IMR-90 (cell line): ENCODE results near the gene INPP5F. TPM values are rescaled to one million over a fixed set of nuclear protein-coding genes. Genes with fewer than 3 reads are reported as not detected.
A peak's percentile ranks its signal among the peaks of the same experiment; 100 is the strongest.

Experiments used
- ATAC-seq: fragments of 200-7000 bp; cut with Tn5 transposase; 2 replicates; pipeline ENCODE4 v1.9.1; 2020; ENCODE audit warnings: low read depth, mild to moderate bottlenecking, moderate library complexity
- BruUV-seq: library from RNA; stranded (reverse); fragments of 400-500 nt; replicated peaks from 2 replicates; lab custom pipeline; 2021; lab: Mats Ljungman, UMichigan
- CTCF ChIA-PET: fragments of 300-600 bp; formaldehyde crosslinking; extraction: SDS; loops from one replicate; lab custom pipeline; 2021; ENCODE audit warnings: antibody characterized with exemption; lab: Yijun Ruan, JAX
- POLR2A ChIA-PET: fragments of 300-600 bp; sonication (Branson Sonifier 250); formaldehyde crosslinking; loops from one replicate; lab custom pipeline; 2022; ENCODE audit warnings: antibody characterized with exemption; ENCODE audit not compliant: unreplicated experiment; lab: Charles Lee
- DNase-seq: peaks from one replicate; pipeline ENCODE4 v3.0.0; 2013
- H2AFZ ChIP-seq: replicated peaks from 2 replicates; pipeline ENCODE3; 2013; ENCODE audit warnings: low read length, mild to moderate bottlenecking; ENCODE audit not compliant: poor library complexity
- H2AK5ac ChIP-seq: 2 replicates; pipeline ENCODE4 v1.6.1; 2013; ENCODE audit warnings: low read depth, low read length, inconsistent platforms
- H2AK9ac ChIP-seq: replicated peaks from 2 replicates; pipeline ENCODE3; 2013; ENCODE audit warnings: mild to moderate bottlenecking, low read depth, low read length, moderate library complexity; ENCODE audit not compliant: poor library complexity
- H2BK120ac ChIP-seq: 2 replicates; pipeline ENCODE4 v1.6.1; 2013; ENCODE audit warnings: low read depth, low read length, inconsistent platforms
- H2BK15ac ChIP-seq: 3 replicates; pipeline ENCODE4 v1.6.1; 2013; ENCODE audit warnings: low read depth, low read length, inconsistent platforms
- H2BK20ac ChIP-seq: 2 replicates; pipeline ENCODE4 v1.6.1; 2013; ENCODE audit warnings: low read depth, mild to moderate bottlenecking, inconsistent platforms, low read length, moderate library complexity
- H2BK5ac ChIP-seq: 2 replicates; pipeline ENCODE4 v1.6.1; 2013; ENCODE audit warnings: mild to moderate bottlenecking, low read depth, low read length, inconsistent platforms; ENCODE audit not compliant: poor library complexity, severe bottlenecking
- H3K14ac ChIP-seq: replicated peaks from 2 replicates; pipeline ENCODE4 v1.6.1; 2013; ENCODE audit warnings: low read depth, low read length, inconsistent platforms
- H3K18ac ChIP-seq: 2 replicates; pipeline ENCODE4 v1.6.1; 2013; ENCODE audit warnings: low read depth, low read length, control low read depth
- H3K23ac ChIP-seq: 2 replicates; pipeline ENCODE4 v1.6.1; 2013; ENCODE audit warnings: low read depth, low read length, inconsistent platforms
- H3K27ac ChIP-seq: 2 replicates; pipeline ENCODE4 v1.5.1; 2013; ENCODE audit warnings: mild to moderate bottlenecking, control low read depth, low read length; ENCODE audit not compliant: insufficient read depth
- H3K27me3 ChIP-seq: 2 replicates; pipeline ENCODE4 v1.6.1; 2013; ENCODE audit warnings: low read length; ENCODE audit not compliant: control insufficient read depth, insufficient read depth
- H3K36me3 ChIP-seq: 2 replicates; pipeline ENCODE4 v1.6.1; 2013; ENCODE audit warnings: low read length, mixed read lengths; ENCODE audit not compliant: control insufficient read depth, insufficient read depth
- H3K4ac ChIP-seq: 2 replicates; pipeline ENCODE4 v1.6.1; 2013; ENCODE audit warnings: low read depth, low read length, inconsistent platforms
- H3K4me1 ChIP-seq: 2 replicates; pipeline ENCODE4 v1.6.1; 2013; ENCODE audit warnings: low read length, mixed read lengths; ENCODE audit not compliant: control insufficient read depth, insufficient read depth
- H3K4me2 ChIP-seq: 2 replicates; pipeline ENCODE4 v1.6.1; 2013; ENCODE audit warnings: low read depth, mild to moderate bottlenecking, control low read depth, low read length, moderate library complexity
- H3K4me3 ChIP-seq: 2 replicates; pipeline ENCODE4 v1.5.1; 2013; ENCODE audit warnings: low read depth, mild to moderate bottlenecking, control low read depth, low read length, moderate library complexity; ENCODE audit not compliant: insufficient read depth
- H3K56ac ChIP-seq: 2 replicates; pipeline ENCODE4 v1.6.1; 2013; ENCODE audit warnings: low read length, inconsistent platforms; ENCODE audit not compliant: insufficient read depth; ENCODE audit errors: extremely low read depth
- H3K79me1 ChIP-seq, 2 experiments: 2 replicates each; pipeline ENCODE4 v1.6.1; 2013; ENCODE audit warnings: low read length in 2 of 2, inconsistent platforms in 1 of 2, low read depth in 1 of 2
- H3K9ac ChIP-seq: 2 replicates; pipeline ENCODE4 v1.6.1; 2013; ENCODE audit warnings: low read depth, low read length, control low read depth
- H3K9me1 ChIP-seq: 2 replicates; pipeline ENCODE4 v1.6.1; 2013; ENCODE audit warnings: low read length, inconsistent platforms; ENCODE audit not compliant: insufficient read depth
- H3K9me3 ChIP-seq: 2 replicates; pipeline ENCODE4 v1.6.1; 2013; ENCODE audit warnings: low read length; ENCODE audit not compliant: control insufficient read depth, insufficient read depth
- H4K20me1 ChIP-seq: 2 replicates; pipeline ENCODE4 v1.6.1; 2013; ENCODE audit warnings: low read length, inconsistent platforms; ENCODE audit not compliant: insufficient read depth
- H4K5ac ChIP-seq: 2 replicates; pipeline ENCODE4 v1.6.1; 2013; ENCODE audit warnings: mild to moderate bottlenecking, low read depth, low read length, control low read depth
- H4K8ac ChIP-seq, 2 experiments: 2 replicates each; pipeline ENCODE4 v1.6.1; 2013; ENCODE audit warnings: low read depth in 2 of 2, low read length in 2 of 2, control low read depth in 1 of 2, inconsistent platforms in 1 of 2
- H4K91ac ChIP-seq: 2 replicates; pipeline ENCODE4 v1.6.1; 2013; ENCODE audit warnings: low read depth, low read length, inconsistent platforms; ENCODE audit not compliant: insufficient read depth
- BHLHE40 ChIP-seq: fragments of 150-350 bp; IDR thresholded peaks from 2 replicates; pipeline ENCODE4 v1.6.1; 2016; ENCODE audit warnings: mild to moderate bottlenecking, low read depth, low read length
- CEBPB ChIP-seq: IDR thresholded peaks from 2 replicates; pipeline ENCODE4 v1.6.1; 2012; ENCODE audit warnings: low read depth, low read length, improper control_type of control experiment
- FOS ChIP-seq: fragments of 150-350 bp; IDR thresholded peaks from 2 replicates; pipeline ENCODE4 v1.6.1; 2016; ENCODE audit warnings: low read depth, low read length
- POLR2A ChIP-seq: IDR thresholded peaks from 2 replicates; pipeline ENCODE4 v1.6.1; 2012; ENCODE audit warnings: mild to moderate bottlenecking, low read depth, low read length
- RAD21 ChIP-seq: IDR thresholded peaks from 2 replicates; pipeline ENCODE4 v1.6.1; 2012; ENCODE audit warnings: low read length, improper control_type of control experiment
- SMC3 ChIP-seq: fragments of 150-350 bp; IDR thresholded peaks from 2 replicates; pipeline ENCODE4 v1.6.1; 2016; ENCODE audit warnings: low read depth, mild to moderate bottlenecking, antibody characterized with exemption, low read length, moderate library complexity
- WGBS, 2 experiments: methylation state at CpG; one replicate each; pipeline versions ENCODE4 v1.1.5 to v1.1.7; 2013; ENCODE audit warnings: missing lambda C conversion rate in 2 of 2; ENCODE audit not compliant: insufficient read length in 1 of 2; ENCODE audit errors: extremely low coverage in 2 of 2; 5-methylcytosine and 5-hydroxymethylcytosine counted together
- dilution Hi-C: fragments of 300-500 bp; cut with HindIII; formaldehyde crosslinking; loops from one replicate; pipeline ENCODE4 v1.14.3; 2018; ENCODE audit warnings: low sequenced_read_pairs; ENCODE audit not compliant: unreplicated experiment
- in situ Hi-C: fragments of 300-500 bp; cut with MboI; formaldehyde crosslinking; loops from 3 replicates; pipeline ENCODE4 v1.14.3; 2019; ENCODE audit warnings: low sequenced_read_pairs, inconsistent platforms, mixed read lengths
- intact Hi-C: fragments of 100-400 bp; cut with micrococcal nuclease; formaldehyde crosslinking; loops from 2 replicates; pipeline ENCODE4 v1.10.0; 2022
- polyA plus RNA-seq, 3 experiments: library from polyadenylated mRNA; depleted of rRNA; stranded (reverse); fragments of >200 nt; gene quantifications; 2 replicates each; pipeline ENCODE4 v1.2.3, GENCODE V29; 2012; ENCODE audit warnings: low replicate concordance in 1 of 3
- total RNA-seq: library from RNA; depleted of rRNA; stranded (reverse); fragments of >200 nt; gene quantifications from 2 replicates; pipeline ENCODE4 v1.2.3, GENCODE V29; 2012
- TF ChIP-seq, protein P1 (sequence below): fragments of 150-350 bp; IDR thresholded peaks from 2 replicates; pipeline ENCODE4 v1.6.1; 2016; ENCODE audit warnings: low read depth, mild to moderate bottlenecking, low read length, moderate library complexity, borderline replicate concordance

The INPP5F gene
- total and polyA plus RNA-seq, 2 of the 4 experiments (the other 2 are of a cell fraction): 19.0 to 29.6 TPM

DNA sequence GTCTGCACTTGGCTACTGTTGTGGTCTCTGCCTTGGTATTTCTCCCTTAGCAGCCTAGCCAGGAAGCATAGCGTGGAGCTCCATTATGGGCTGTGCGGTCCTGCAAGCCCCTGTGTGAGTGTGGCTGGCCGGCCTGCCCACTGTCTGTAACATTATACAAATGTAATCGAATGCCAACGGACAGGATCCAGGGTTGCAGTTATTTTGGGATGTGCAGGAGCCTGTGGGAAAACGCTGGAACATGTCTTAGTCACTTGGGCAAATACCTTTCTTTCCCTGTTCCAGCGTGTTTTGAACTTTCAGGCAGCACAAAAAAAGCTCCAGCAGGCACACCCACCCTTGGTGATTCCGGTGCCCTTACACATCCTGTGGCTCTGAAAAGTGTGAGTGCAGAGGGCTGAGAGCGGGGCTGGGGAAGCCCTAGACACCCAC, 45.2 kb upstream of the INPP5F start:
- Histone ChIP-seq H2BK20ac (0 out of 2 replicates have a peak overlapping the region, but pooled peaks have one; percentile 0), H3K4me1 (peaks cover 17% of the 10 kb centered on the region), H3K9me3 (no peaks in the 10 kb centered on the region), H3K18ac (no peak overlapping the region), H4K8ac (peak overlapping the region in 1 of 2 experiments; percentile 14; a peak in 1 of 4 replicates), H3K4me2 (no peak overlapping the region), H3K79me1 (peaks cover 19 to 33% of the 10 kb centered on the region in 2 experiments), H4K91ac (no peak overlapping the region), H2BK15ac (no peak overlapping the region), H2AFZ (no peak overlapping the region), H3K4me3 (no peak overlapping the region), H3K27ac (no peak overlapping the region), H4K5ac (no peak overlapping the region), H3K27me3 (no peaks in the 10 kb centered on the region), H3K14ac (peak overlapping the region; percentile 23), H2BK120ac (peak overlapping the region; percentile 12; the same call in 1 of the 2 replicates), H2AK9ac (no peak overlapping the region), H2BK5ac (no peak overlapping the region), H2AK5ac (no peak overlapping the region), H4K20me1 (peaks cover 30% of the 10 kb centered on the region), H3K9me1 (peaks cover 23% of the 10 kb centered on the region), H3K56ac (no peak overlapping the region), H3K36me3 (peaks cover 19% of the 10 kb centered on the region), H3K9ac (no peak overlapping the region), H3K4ac (peak overlapping the region; percentile 56), H3K23ac (no peak overlapping the region; the same call in 1 of the 2 replicates)
- in situ Hi-C loops: no loop called here
- BruUV-seq: no TSS peak
- dilution Hi-C loops: no loop called here
- peak; percentile 30 for DNase-seq
- ATAC-seq: peak; percentile 22
- WGBS, 2 experiments: no CpG with 5 or more reads among the region's 9 CpGs
- ChIA-PET POLR2A (no interaction called here), CTCF (interaction anchor here (0.6 kb wide), 1 partner anchor 192 kb away, joined by 3 read pairs; no protein-coding TSS in a partner anchor)
- TF ChIP-seq FOS (no peak), SMC3 (no peak), BHLHE40 (no peak), CEBPB (no peak), POLR2A (no peak), RAD21 (no peak)
- TF ChIP-seq, protein P1, sequence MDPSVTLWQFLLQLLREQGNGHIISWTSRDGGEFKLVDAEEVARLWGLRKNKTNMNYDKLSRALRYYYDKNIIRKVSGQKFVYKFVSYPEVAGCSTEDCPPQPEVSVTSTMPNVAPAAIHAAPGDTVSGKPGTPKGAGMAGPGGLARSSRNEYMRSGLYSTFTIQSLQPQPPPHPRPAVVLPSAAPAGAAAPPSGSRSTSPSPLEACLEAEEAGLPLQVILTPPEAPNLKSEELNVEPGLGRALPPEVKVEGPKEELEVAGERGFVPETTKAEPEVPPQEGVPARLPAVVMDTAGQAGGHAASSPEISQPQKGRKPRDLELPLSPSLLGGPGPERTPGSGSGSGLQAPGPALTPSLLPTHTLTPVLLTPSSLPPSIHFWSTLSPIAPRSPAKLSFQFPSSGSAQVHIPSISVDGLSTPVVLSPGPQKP: no peak
- intact Hi-C loops: loop anchor here (2.0 to 10.0 kb wide), 2 partner anchors 72 to 1194 kb away; no protein-coding TSS in a partner anchor
